Fibroblast of lung (primary cell): ENCODE data around the gene PDCD4.

Experiments
- EZH2 ChIP-seq: IDR thresholded peaks from 2 replicates; pipeline ENCODE4 v1.5.1; 2012; ENCODE audit warnings: low read length, control low read depth, mild to moderate bottlenecking; ENCODE audit errors: missing control alignments
- TF ChIP-seq, protein P1 (sequence below), 2 donors: IDR thresholded peaks in 1 of 2; conservative IDR thresholded peaks in 1 of 2; 1 replicate in 1 of 2; 2 replicates in 1 of 2; pipeline ENCODE4 v1.5.1; 2011 to 2012; ENCODE audit warnings: low read length in 2 of 2, control low read depth in 1 of 2, inconsistent platforms in 1 of 2, low read depth in 1 of 2, mild to moderate bottlenecking in 1 of 2

DNA sequence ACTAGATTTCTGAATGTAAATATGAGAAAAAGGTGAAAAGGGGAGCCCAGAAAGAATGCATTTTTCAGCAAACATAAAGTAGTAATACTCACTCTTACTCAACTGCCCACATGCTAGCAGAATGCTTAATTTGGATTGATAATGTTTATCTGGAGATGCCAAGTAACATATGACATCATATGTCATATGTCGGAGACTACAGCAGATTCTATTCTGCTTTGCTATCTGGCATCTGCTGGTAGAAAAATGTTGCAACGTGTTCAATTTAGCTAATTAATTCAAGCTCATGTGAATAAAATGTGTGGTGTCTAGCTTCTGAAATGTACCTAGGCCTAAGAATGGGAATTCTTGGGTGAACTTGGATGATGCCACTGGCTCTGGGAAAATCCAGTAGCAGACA is 42.7 kb downstream of the PDCD4 start:
- TF ChIP-seq, protein P1, sequence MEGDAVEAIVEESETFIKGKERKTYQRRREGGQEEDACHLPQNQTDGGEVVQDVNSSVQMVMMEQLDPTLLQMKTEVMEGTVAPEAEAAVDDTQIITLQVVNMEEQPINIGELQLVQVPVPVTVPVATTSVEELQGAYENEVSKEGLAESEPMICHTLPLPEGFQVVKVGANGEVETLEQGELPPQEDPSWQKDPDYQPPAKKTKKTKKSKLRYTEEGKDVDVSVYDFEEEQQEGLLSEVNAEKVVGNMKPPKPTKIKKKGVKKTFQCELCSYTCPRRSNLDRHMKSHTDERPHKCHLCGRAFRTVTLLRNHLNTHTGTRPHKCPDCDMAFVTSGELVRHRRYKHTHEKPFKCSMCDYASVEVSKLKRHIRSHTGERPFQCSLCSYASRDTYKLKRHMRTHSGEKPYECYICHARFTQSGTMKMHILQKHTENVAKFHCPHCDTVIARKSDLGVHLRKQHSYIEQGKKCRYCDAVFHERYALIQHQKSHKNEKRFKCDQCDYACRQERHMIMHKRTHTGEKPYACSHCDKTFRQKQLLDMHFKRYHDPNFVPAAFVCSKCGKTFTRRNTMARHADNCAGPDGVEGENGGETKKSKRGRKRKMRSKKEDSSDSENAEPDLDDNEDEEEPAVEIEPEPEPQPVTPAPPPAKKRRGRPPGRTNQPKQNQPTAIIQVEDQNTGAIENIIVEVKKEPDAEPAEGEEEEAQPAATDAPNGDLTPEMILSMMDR (conservative IDR thresholded peaks at IDR 0.05 in 1 of 2, IDR thresholded peaks at IDR 0.05 in 1 of 2; ENCODE audit: low read depth in 1 of 2, low read length in 2 of 2) = no peak
- no peak for TF ChIP-seq EZH2
